ENCODE data around the gene PRUNE2. TPM values are rescaled to one million over a fixed set of nuclear protein-coding genes. Genes with fewer than 3 reads are reported as not detected.

The PRUNE2 gene
- total RNA-seq, 1 experiment from 2014 or later = 0.59 TPM

- no peaks in the 10 kb centered on the region for H3K9me3 ChIP-seq (ENCODE audit: control insufficient read depth in 1 of 2, insufficient read depth in 1 of 2, low read depth in 1 of 2, low read length in 2 of 2)
- POLR2A ChIA-PET = no interaction called here
- BruUV-seq (replicated peaks) = no TSS peak
Measured at GRCh38 chr9:76562511-76562911, 343.4 kb downstream of the PRUNE2 start.

More at GRCh38 chr9:76562511-76562911, 343.4 kb downstream of the PRUNE2 start:
- ATAC-seq = no peak
- ChIA-PET CTCF (no interaction called here), RAD21 (ENCODE audit: low non-redundant PET in 1 of 2, low total read pairs in 2 of 2, uncharacterized antibody in 2 of 2, unreplicated experiment in 2 of 2) (no interaction called here)
- no peak for DNase-seq (ENCODE audit: low read depth, low spot score)
- H3K27ac ChIP-seq (ENCODE audit: low read depth, low read length) = no peak overlapping the region
- no peaks in the 10 kb centered on the region for H3K79me2 ChIP-seq (ENCODE audit: insufficient read depth, low read length)
- H3K4me1 ChIP-seq (ENCODE audit: control insufficient read depth in 1 of 2, insufficient read depth in 2 of 2, low read length in 2 of 2) = no peaks in the 10 kb centered on the region
- no peak overlapping the region for H3K9ac ChIP-seq (ENCODE audit: low read length)
- H3K27me3 ChIP-seq (ENCODE audit: insufficient read depth, low read length) = no peaks in the 10 kb centered on the region
- H3K4me2 ChIP-seq (ENCODE audit: low read length) = no peak overlapping the region
- no peak overlapping the region for H2AFZ ChIP-seq (ENCODE audit: low read depth, low read length, poor library complexity, severe bottlenecking)
- no peak for TF ChIP-seq SRF (IDR thresholded peaks at IDR 0.05; ENCODE audit: low read depth)
- no peak for TF ChIP-seq REST (IDR thresholded peaks at IDR 0.05; ENCODE audit: low read depth)
- TF ChIP-seq JUND (IDR thresholded peaks at IDR 0.05) = no peak
- TF ChIP-seq CBX3 (IDR thresholded peaks at IDR 0.05; ENCODE audit: low read depth) = no peak
- TF ChIP-seq MAX (IDR thresholded peaks at IDR 0.05) = no peak
- TF ChIP-seq EZH2phosphoT487 (IDR thresholded peaks at IDR 0.05; ENCODE audit: borderline replicate concordance) = no peak
- no peak for TF ChIP-seq TCF7L2 (IDR thresholded peaks at IDR 0.05; ENCODE audit: borderline replicate concordance, extremely low read depth, insufficient read depth, insufficient read length)
- TF ChIP-seq ZBTB33 (IDR thresholded peaks at IDR 0.05; ENCODE audit: extremely low read depth, insufficient replicate concordance, low read length) = no peak
- TF ChIP-seq EZH2 (IDR thresholded peaks at IDR 0.05) = no peak
- TF ChIP-seq POLR2A (IDR thresholded peaks at IDR 0.05; ENCODE audit: borderline replicate concordance, extremely low read depth, insufficient read depth, insufficient read length) = no peak
- no peak for TF ChIP-seq CTCF (IDR thresholded peaks at IDR 0.05 in 2 of 3, conservative IDR thresholded peaks at IDR 0.05 in 1 of 3; ENCODE audit: borderline replicate concordance in 1 of 3, insufficient read depth in 1 of 3, low read depth in 2 of 3, low read length in 2 of 3)
- TF ChIP-seq FOSL1 (IDR thresholded peaks at IDR 0.05; ENCODE audit: low read depth) = no peak
- TF ChIP-seq ELF1 (IDR thresholded peaks at IDR 0.05; ENCODE audit: borderline replicate concordance, low read depth) = no peak
- no peak for TF ChIP-seq SIN3A (IDR thresholded peaks at IDR 0.05; ENCODE audit: low read depth)
- no peak for TF ChIP-seq SP1 (IDR thresholded peaks at IDR 0.05; ENCODE audit: low read depth)
- TF ChIP-seq ATF3 (IDR thresholded peaks at IDR 0.05) = no peak
- H3K9me2 ChIP-seq (ENCODE audit: insufficient read depth) = no peaks in the 10 kb centered on the region
- no peaks in the 10 kb centered on the region for H4K20me1 ChIP-seq (ENCODE audit: insufficient read depth)
- H3K36me3 ChIP-seq (ENCODE audit: control insufficient read depth in 1 of 2, insufficient read depth in 2 of 2, low read length in 2 of 2) = no peaks in the 10 kb centered on the region
- intact Hi-C loops (cut with micrococcal nuclease) = no loop called here
- no peak overlapping the region for H3K4me3 ChIP-seq (replicated peaks in 1 of 2; ENCODE audit: low read depth in 1 of 2, low read length in 2 of 2)

Measured in HCT116 (cell line).